Measurements from ENCODE around the gene SLC25A12.

The SLC25A12 gene

DNA sequence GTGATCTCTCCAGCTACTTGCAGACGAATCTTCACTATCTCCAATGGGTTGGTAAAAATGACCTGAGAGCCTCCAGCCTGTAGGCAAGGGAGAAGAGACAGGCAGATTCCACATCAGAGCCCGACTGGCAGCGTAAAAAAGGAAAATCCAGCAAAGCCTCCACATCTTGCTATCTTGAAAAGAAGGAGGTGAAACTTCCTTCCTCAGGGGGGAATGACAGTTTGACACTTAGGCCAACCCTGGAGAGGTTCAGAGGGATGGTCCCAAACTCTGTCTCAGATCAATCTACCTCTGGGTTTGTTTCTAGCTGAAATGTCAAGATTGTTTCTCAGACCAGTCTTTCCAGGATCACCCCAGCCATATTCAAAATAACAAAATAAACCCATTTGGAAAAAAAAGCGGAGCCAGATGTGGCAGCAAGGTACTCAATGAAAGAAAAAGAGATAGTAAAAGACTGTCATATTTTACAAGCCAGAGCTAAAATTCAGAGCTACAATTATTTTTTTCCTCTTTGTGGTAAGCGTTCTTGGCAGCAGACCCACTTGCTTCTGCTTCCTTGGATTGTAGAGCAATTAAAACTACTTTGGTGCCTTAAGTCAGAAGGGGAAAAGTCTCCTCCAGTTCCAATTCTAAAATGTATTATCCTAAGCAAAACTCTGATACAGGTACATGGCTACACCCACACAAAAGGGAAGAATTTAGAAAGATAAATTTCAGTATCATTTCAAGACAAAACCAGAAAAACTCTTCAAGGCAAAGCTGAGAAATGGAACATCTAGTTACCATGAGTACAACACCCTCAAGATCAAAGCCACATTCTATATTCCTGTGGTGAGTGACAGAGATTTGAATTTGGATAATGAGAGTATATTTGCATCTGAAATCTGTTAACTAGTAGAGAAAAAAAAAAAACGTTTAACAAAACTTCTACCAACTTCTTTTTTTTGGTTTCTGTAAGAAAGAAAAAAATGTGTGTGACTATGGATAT lies 100.1 kb downstream of the SLC25A12 start (continued):
- TF ChIP-seq, protein P1, sequence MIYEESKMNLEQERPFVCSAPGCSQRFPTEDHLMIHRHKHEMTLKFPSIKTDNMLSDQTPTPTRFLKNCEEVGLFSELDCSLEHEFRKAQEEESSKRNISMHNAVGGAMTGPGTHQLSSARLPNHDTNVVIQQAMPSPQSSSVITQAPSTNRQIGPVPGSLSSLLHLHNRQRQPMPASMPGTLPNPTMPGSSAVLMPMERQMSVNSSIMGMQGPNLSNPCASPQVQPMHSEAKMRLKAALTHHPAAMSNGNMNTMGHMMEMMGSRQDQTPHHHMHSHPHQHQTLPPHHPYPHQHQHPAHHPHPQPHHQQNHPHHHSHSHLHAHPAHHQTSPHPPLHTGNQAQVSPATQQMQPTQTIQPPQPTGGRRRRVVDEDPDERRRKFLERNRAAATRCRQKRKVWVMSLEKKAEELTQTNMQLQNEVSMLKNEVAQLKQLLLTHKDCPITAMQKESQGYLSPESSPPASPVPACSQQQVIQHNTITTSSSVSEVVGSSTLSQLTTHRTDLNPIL (CRISPR knock-in tag; IDR thresholded peaks at IDR 0.05; ENCODE audit: low read depth): no peak
- TF ChIP-seq OSR1 (CRISPR knock-in tag; IDR thresholded peaks at IDR 0.05) (no peak), ESRRG (CRISPR knock-in tag; IDR thresholded peaks at IDR 0.05) (no peak), ZFP30 (CRISPR knock-in tag; IDR thresholded peaks at IDR 0.05) (no peak)
- TF ChIP-seq, protein P2, sequence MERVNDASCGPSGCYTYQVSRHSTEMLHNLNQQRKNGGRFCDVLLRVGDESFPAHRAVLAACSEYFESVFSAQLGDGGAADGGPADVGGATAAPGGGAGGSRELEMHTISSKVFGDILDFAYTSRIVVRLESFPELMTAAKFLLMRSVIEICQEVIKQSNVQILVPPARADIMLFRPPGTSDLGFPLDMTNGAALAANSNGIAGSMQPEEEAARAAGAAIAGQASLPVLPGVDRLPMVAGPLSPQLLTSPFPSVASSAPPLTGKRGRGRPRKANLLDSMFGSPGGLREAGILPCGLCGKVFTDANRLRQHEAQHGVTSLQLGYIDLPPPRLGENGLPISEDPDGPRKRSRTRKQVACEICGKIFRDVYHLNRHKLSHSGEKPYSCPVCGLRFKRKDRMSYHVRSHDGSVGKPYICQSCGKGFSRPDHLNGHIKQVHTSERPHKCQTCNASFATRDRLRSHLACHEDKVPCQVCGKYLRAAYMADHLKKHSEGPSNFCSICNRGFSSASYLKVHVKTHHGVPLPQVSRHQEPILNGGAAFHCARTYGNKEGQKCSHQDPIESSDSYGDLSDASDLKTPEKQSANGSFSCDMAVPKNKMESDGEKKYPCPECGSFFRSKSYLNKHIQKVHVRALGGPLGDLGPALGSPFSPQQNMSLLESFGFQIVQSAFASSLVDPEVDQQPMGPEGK (CRISPR knock-in tag; IDR thresholded peaks at IDR 0.05; ENCODE audit: borderline replicate concordance): no peak

DNA sequence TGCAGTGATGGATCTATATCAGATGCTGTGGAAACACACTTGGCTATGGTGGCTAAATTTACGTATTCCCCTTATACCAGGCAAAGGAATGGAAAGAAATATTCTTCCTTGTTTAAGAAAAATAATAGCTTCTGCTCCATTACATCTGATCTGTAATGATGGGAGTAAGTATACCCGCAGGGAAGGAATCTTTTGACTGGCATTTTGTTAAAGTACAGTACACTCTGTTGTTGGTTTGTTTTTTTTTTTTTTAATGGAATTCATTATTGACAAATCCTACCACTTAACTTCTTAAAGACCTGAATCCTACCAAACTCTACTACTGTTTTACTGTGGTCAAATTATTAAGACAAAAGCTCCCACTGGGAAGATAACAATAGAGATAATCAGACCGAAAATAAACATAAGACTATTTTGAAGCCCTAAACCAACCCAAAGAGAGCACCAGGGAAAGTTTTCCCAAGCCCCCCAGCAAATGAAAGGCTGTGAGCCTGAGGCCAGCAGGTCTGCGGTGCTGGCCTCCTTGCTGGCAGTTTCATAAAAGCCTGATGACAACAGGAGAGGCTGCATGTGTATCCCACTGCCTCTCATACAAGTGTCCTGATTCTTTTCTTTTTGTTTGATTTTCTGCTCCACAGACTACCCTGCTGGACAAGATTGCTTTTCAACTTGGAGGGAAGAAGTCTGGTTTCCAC lies 101.0 kb downstream of the SLC25A12 start:
- TF ChIP-seq TOX (CRISPR knock-in tag; IDR thresholded peaks at IDR 0.05; ENCODE audit: borderline replicate concordance) (no peak), ZC3H10 (CRISPR knock-in tag; IDR thresholded peaks at IDR 0.05) (no peak), CSDC2 (CRISPR knock-in tag; IDR thresholded peaks at IDR 0.05) (no peak), ARNTL (CRISPR knock-in tag; IDR thresholded peaks at IDR 0.05; ENCODE audit: borderline replicate concordance, low read depth) (no peak), ZNF565 (CRISPR knock-in tag; conservative IDR thresholded peaks at IDR 0.05; ENCODE audit: low read depth) (no peak), ZNF8 (CRISPR knock-in tag; IDR thresholded peaks at IDR 0.05) (no peak), ZFP3 (CRISPR knock-in tag; IDR thresholded peaks at IDR 0.05) (no peak), RARB (CRISPR knock-in tag; IDR thresholded peaks at IDR 0.05) (no peak), ZFP30 (CRISPR knock-in tag; IDR thresholded peaks at IDR 0.05) (no peak), SNAI2 (CRISPR knock-in tag; IDR thresholded peaks at IDR 0.05) (no peak), TCF4 (CRISPR knock-in tag; IDR thresholded peaks at IDR 0.05; ENCODE audit: borderline replicate concordance) (no peak), BACH2 (CRISPR knock-in tag; IDR thresholded peaks at IDR 0.05; ENCODE audit: borderline replicate concordance) (no peak)
- TF ChIP-seq, protein P1 (CRISPR knock-in tag; IDR thresholded peaks at IDR 0.05; ENCODE audit: low read depth): no peak
- TF ChIP-seq, protein P3, sequence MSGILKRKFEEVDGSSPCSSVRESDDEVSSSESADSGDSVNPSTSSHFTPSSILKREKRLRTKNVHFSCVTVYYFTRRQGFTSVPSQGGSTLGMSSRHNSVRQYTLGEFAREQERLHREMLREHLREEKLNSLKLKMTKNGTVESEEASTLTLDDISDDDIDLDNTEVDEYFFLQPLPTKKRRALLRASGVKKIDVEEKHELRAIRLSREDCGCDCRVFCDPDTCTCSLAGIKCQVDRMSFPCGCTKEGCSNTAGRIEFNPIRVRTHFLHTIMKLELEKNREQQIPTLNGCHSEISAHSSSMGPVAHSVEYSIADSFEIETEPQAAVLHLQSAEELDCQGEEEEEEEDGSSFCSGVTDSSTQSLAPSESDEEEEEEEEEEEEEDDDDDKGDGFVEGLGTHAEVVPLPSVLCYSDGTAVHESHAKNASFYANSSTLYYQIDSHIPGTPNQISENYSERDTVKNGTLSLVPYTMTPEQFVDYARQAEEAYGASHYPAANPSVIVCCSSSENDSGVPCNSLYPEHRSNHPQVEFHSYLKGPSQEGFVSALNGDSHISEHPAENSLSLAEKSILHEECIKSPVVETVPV (CRISPR knock-in tag; IDR thresholded peaks at IDR 0.05): no peak
- no peak for ATAC-seq

DNA sequence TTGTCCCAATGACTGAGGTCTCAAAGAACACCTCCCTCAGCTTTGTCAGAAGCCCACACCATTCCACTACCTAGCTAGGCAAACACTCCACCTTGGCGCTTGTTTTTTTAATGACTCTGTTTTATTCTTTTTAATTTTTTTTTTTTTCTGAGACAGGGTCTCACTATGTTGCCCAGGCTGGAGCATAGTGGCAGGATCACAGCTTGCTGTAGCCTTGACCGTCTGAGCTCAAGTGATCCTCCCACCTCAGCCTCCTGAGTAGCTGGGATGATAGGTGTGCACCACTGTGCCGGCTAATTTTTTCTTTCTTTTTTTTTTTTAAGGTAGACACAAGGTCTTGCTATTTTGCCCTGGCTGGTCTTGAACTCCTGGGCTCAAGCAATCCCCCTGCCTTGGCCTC lies 101.9 kb downstream of the SLC25A12 start:
- no peak for ATAC-seq
- TF ChIP-seq ISL1 (CRISPR knock-in tag; IDR thresholded peaks at IDR 0.05) (no peak), GLIS3 (CRISPR knock-in tag; IDR thresholded peaks at IDR 0.05) (no peak), ZNF565 (CRISPR knock-in tag; conservative IDR thresholded peaks at IDR 0.05; ENCODE audit: low read depth) (no peak), TOX (CRISPR knock-in tag; IDR thresholded peaks at IDR 0.05; ENCODE audit: borderline replicate concordance) (no peak), ARNTL (CRISPR knock-in tag; IDR thresholded peaks at IDR 0.05; ENCODE audit: borderline replicate concordance, low read depth) (no peak), BACH2 (CRISPR knock-in tag; IDR thresholded peaks at IDR 0.05; ENCODE audit: borderline replicate concordance) (no peak), CSDC2 (CRISPR knock-in tag; IDR thresholded peaks at IDR 0.05) (no peak), RARB (CRISPR knock-in tag; IDR thresholded peaks at IDR 0.05) (no peak), TCF4 (CRISPR knock-in tag; IDR thresholded peaks at IDR 0.05; ENCODE audit: borderline replicate concordance) (no peak)
- TF ChIP-seq, protein P1 (CRISPR knock-in tag; IDR thresholded peaks at IDR 0.05; ENCODE audit: low read depth): no peak
- TF ChIP-seq, protein P3 (CRISPR knock-in tag; IDR thresholded peaks at IDR 0.05): no peak
- TF ChIP-seq, protein P4, sequence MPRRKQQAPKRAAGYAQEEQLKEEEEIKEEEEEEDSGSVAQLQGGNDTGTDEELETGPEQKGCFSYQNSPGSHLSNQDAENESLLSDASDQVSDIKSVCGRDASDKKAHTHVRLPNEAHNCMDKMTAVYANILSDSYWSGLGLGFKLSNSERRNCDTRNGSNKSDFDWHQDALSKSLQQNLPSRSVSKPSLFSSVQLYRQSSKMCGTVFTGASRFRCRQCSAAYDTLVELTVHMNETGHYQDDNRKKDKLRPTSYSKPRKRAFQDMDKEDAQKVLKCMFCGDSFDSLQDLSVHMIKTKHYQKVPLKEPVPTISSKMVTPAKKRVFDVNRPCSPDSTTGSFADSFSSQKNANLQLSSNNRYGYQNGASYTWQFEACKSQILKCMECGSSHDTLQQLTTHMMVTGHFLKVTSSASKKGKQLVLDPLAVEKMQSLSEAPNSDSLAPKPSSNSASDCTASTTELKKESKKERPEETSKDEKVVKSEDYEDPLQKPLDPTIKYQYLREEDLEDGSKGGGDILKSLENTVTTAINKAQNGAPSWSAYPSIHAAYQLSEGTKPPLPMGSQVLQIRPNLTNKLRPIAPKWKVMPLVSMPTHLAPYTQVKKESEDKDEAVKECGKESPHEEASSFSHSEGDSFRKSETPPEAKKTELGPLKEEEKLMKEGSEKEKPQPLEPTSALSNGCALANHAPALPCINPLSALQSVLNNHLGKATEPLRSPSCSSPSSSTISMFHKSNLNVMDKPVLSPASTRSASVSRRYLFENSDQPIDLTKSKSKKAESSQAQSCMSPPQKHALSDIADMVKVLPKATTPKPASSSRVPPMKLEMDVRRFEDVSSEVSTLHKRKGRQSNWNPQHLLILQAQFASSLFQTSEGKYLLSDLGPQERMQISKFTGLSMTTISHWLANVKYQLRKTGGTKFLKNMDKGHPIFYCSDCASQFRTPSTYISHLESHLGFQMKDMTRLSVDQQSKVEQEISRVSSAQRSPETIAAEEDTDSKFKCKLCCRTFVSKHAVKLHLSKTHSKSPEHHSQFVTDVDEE (CRISPR knock-in tag; IDR thresholded peaks at IDR 0.05): no peak
- TF ChIP-seq, protein P5, sequence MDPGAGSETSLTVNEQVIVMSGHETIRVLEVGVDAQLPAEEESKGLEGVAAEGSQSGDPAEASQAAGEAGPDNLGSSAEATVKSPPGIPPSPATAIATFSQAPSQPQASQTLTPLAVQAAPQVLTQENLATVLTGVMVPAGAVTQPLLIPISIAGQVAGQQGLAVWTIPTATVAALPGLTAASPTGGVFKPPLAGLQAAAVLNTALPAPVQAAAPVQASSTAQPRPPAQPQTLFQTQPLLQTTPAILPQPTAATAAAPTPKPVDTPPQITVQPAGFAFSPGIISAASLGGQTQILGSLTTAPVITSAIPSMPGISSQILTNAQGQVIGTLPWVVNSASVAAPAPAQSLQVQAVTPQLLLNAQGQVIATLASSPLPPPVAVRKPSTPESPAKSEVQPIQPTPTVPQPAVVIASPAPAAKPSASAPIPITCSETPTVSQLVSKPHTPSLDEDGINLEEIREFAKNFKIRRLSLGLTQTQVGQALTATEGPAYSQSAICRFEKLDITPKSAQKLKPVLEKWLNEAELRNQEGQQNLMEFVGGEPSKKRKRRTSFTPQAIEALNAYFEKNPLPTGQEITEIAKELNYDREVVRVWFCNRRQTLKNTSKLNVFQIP (CRISPR knock-in tag; IDR thresholded peaks at IDR 0.05; ENCODE audit: borderline replicate concordance, low read depth): no peak

Measured in SK-N-SH treated with all-trans-retinoic acid at 6 μM for 48 hours (cell line).